K562 (cell line): Measurements from ENCODE around the gene SLIT1.

ENCODE experiments used
- MAZ ChIP-seq, 2 experiments: fragments of 450-650 bp in 1 of 2; sonication (generic) in 1 of 2; formaldehyde crosslinking; IDR thresholded peaks in 1 of 2; conservative IDR thresholded peaks in 1 of 2; 2 replicates each; pipeline versions ENCODE4 v1.4.0 to v1.5.0; 2020; ENCODE audit warnings: mild to moderate bottlenecking in 1 of 2, missing genetic modification reagents in 1 of 2
- RB1 ChIP-seq: fragments of 450-650 bp; IDR thresholded peaks from 2 replicates; pipeline ENCODE4 v1.6.1; 2017; ENCODE audit warnings: low read depth, mild to moderate bottlenecking
- ZKSCAN1 ChIP-seq: fragments of 150-350 bp; IDR thresholded peaks from 2 replicates; pipeline ENCODE4 v1.6.1; 2016; ENCODE audit warnings: low read depth, low read length
- ZNF121 ChIP-seq: sonication (generic); formaldehyde crosslinking; conservative IDR thresholded peaks from 2 replicates; pipeline ENCODE4 v1.8.0; 2022; ENCODE audit warnings: missing genetic modification reagents

- TF ChIP-seq ZNF121 (CRISPR knock-in tag) (no peak), MAZ (CRISPR knock-in tag; conservative IDR thresholded peaks at IDR 0.05 in 1 of 2, IDR thresholded peaks at IDR 0.05 in 1 of 2) (no peak), RB1 (no peak), ZKSCAN1 (no peak)
Observed at GRCh38 chr10:97038688-97039087, 147.1 kb downstream of the SLIT1 start.
